ENCODE results near the gene CTNNB1. TPM values are rescaled to one million over a fixed set of nuclear protein-coding genes. Genes with fewer than 3 reads are reported as not detected.
A peak's percentile ranks its signal among the peaks of the same experiment; 100 is the strongest.

Gene CTNNB1
- polyA plus RNA-seq, 2 of the 4 experiments (the other 2 are of a cell fraction) = 147 to 242 TPM

DNA sequence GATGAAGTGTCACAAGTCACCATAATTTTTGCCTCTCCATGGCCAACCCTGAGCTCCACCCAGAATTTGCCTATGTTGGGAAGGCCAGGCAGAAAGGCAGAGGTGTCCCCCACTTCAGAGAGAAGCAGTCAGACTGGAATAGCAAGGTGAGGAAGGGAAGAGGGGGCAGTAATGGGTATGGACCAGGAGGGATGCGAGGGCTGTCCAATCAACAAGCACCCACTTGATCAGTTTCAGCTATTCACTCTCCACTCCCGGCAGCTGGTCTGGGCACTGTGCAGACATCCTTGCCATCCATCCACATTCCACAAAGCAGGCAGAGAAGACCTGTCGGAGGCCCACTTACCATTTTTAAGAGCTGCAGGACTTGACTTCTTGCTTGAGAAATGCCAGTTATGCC lies 43.5 kb upstream of the CTNNB1 start:
- no peak for TF ChIP-seq HOXA7 (CRISPR knock-in tag; IDR thresholded peaks at IDR 0.05)
- no peak for TF ChIP-seq KDM5A (IDR thresholded peaks at IDR 0.05)
- no peak for TF ChIP-seq PBX3 (IDR thresholded peaks at IDR 0.05)
- TF ChIP-seq HDAC2 (IDR thresholded peaks at IDR 0.05) = no peak
- no peak for TF ChIP-seq FOSB (CRISPR knock-in tag; IDR thresholded peaks at IDR 0.05)
- TF ChIP-seq CEBPB (IDR thresholded peaks at IDR 0.05) = no peak
- no peak for TF ChIP-seq FOSL2 (IDR thresholded peaks at IDR 0.05)
- no peak for TF ChIP-seq FOSL2 (CRISPR knock-in tag; IDR thresholded peaks at IDR 0.05)
- no peak for TF ChIP-seq MAZ (IDR thresholded peaks at IDR 0.05; ENCODE audit: borderline replicate concordance, low read depth, low read length)
- TF ChIP-seq CTCF (IDR thresholded peaks at IDR 0.05) = no peak
- TF ChIP-seq RCOR1 (IDR thresholded peaks at IDR 0.05; ENCODE audit: low read depth, low read length) = no peak
- TF ChIP-seq GATA3 (IDR thresholded peaks at IDR 0.05; ENCODE audit: borderline replicate concordance) = no peak
- no peak for TF ChIP-seq BHLHE40 (IDR thresholded peaks at IDR 0.05; ENCODE audit: low read depth, low read length)
- FAIRE-seq (no peak), ATAC-seq (no peak), DNase-seq (ENCODE audit: low read depth in 1 of 2, low spot score in 1 of 2) (no peak)
- H3K4me2 ChIP-seq = no peak overlapping the region
- H3K4me3 ChIP-seq = no peak overlapping the region
- no peak overlapping the region for H3K27ac ChIP-seq
- WGBS (ENCODE audit: missing lambda C conversion rate) = 89% methylated on average over 3 of the region's 3 CpGs
- ChIA-PET CTCF (no interaction called here), POLR2A (no interaction called here)
- H3K4me1 ChIP-seq = no peaks in the 10 kb centered on the region
- no peaks in the 10 kb centered on the region for H3K9me3 ChIP-seq

GRCh38 chr3:41158947-41159346 lies 40.4 kb upstream of the CTNNB1 start:
- no peak overlapping the region for H3K4me3 ChIP-seq
- FAIRE-seq (no peak), ATAC-seq (no peak), DNase-seq (ENCODE audit: low read depth in 1 of 2, low spot score in 1 of 2) (no peak)
- no peak overlapping the region for H3K27ac ChIP-seq
- ChIA-PET CTCF (no interaction called here), POLR2A (no interaction called here)
- H3K9me3 ChIP-seq = no peaks in the 10 kb centered on the region
- TF ChIP-seq BHLHE40 (IDR thresholded peaks at IDR 0.05; ENCODE audit: low read depth, low read length) = no peak
- no peak for TF ChIP-seq ZNF302 (CRISPR knock-in tag; IDR thresholded peaks at IDR 0.05)
- 75% methylated on average over 1 of the region's 1 CpG for WGBS (ENCODE audit: missing lambda C conversion rate)
- no peak overlapping the region for H3K4me2 ChIP-seq
- no peaks in the 10 kb centered on the region for H3K4me1 ChIP-seq

- POLR2A ChIA-PET = no interaction called here
- FAIRE-seq (no peak), ATAC-seq (no peak), DNase-seq (ENCODE audit: low read depth in 1 of 2, low spot score in 1 of 2) (peak in 1 of 2 experiments; percentile 7)
- 44% methylated on average over 3 of the region's 3 CpGs for WGBS (ENCODE audit: missing lambda C conversion rate)
- Histone ChIP-seq H3K4me3 (no peak overlapping the region), H3K27ac (no peak overlapping the region), H3K9me3 (no peaks in the 10 kb centered on the region), H3K4me2 (no peak overlapping the region), H3K4me1 (no peaks in the 10 kb centered on the region)
- TF ChIP-seq SREBF2 (IDR thresholded peaks at IDR 0.05) = no peak
- no peak for TF ChIP-seq CEBPB (IDR thresholded peaks at IDR 0.05)
- TF ChIP-seq TFCP2L1 (CRISPR knock-in tag; IDR thresholded peaks at IDR 0.05) = no peak
- TF ChIP-seq FOXS1 (CRISPR knock-in tag; IDR thresholded peaks at IDR 0.05) = no peak
- TF ChIP-seq CHD2 (IDR thresholded peaks at IDR 0.05; ENCODE audit: low read length, partially characterized antibody) = no peak
- TF ChIP-seq, protein P1, sequence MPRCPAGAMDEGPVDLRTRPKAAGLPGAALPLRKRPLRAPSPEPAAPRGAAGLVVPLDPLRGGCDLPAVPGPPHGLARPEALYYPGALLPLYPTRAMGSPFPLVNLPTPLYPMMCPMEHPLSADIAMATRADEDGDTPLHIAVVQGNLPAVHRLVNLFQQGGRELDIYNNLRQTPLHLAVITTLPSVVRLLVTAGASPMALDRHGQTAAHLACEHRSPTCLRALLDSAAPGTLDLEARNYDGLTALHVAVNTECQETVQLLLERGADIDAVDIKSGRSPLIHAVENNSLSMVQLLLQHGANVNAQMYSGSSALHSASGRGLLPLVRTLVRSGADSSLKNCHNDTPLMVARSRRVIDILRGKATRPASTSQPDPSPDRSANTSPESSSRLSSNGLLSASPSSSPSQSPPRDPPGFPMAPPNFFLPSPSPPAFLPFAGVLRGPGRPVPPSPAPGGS (IDR thresholded peaks at IDR 0.05) = no peak
- no peak for TF ChIP-seq E2F6 (IDR thresholded peaks at IDR 0.05; ENCODE audit: borderline replicate concordance, low read depth)
- no peak for TF ChIP-seq HOXA7 (CRISPR knock-in tag; IDR thresholded peaks at IDR 0.05)
- CTCF ChIA-PET = no interaction called here
These were observed 39.6 kb upstream of the CTNNB1 start for GRCh38 chr3:41159588-41160189.

Data from A549 (cell line).